HepG2 (cell line): ENCODE data around the gene PCNX1. TPM values are rescaled to one million over a fixed set of nuclear protein-coding genes. Genes with fewer than 3 reads are reported as not detected.

Experiments
- ATAC-seq: fragments of 200-7000 bp; cut with Tn5 transposase; 3 replicates; pipeline ENCODE4 v1.9.1; 2020; ENCODE audit warnings: mild to moderate bottlenecking, moderate library complexity
- BruUV-seq: library from RNA; stranded (reverse); fragments of 400-500 nt; replicated peaks from 2 replicates; lab custom pipeline; 2021; lab: Mats Ljungman, UMichigan
- CTCF ChIA-PET: fragments of 300-600 bp; formaldehyde crosslinking; extraction: SDS; loops from one replicate; lab custom pipeline; 2021; ENCODE audit warnings: low total read pairs, inconsistent platforms, low intra/inter-chr PET ratio; lab: Yijun Ruan, JAX
- POLR2A ChIA-PET: fragments of 350-600 bp; sonication (Branson Sonifier 250); formaldehyde crosslinking; loops from one replicate; lab custom pipeline; 2020; ENCODE audit warnings: antibody characterized with exemption, inconsistent platforms; lab: Yijun Ruan, JAX
- DNase-seq: peaks from one replicate; pipeline ENCODE4 v3.0.0-alpha.2; 2015; ENCODE audit warnings: low spot score
- FAIRE-seq: peaks from 3 replicates; lab custom pipeline; 2011; peaks lifted over from hg19 to GRCh38; lab: Jason Lieb, UNC
- H2AFZ ChIP-seq: one replicate; pipeline ENCODE4 v1.6.1; 2011; ENCODE audit warnings: low read length, inconsistent platforms
- H3K27ac ChIP-seq: fragments of 300-600 bp; 3 replicates; pipeline ENCODE4 v1.8.0; 2011; ENCODE audit warnings: mixed run types, mild to moderate bottlenecking, mixed read lengths, low read length, inconsistent platforms; ENCODE audit not compliant: insufficient read depth; ENCODE audit errors: extremely low read length
- H3K27me3 ChIP-seq, 2 experiments: fragments of 200-600 bp in 1 of 2; 2 replicates in 1 of 2; 3 replicates in 1 of 2; pipeline versions ENCODE4 v1.6.0 to v1.8.0; 2011; ENCODE audit warnings: low read length in 2 of 2, mild to moderate bottlenecking in 2 of 2, moderate library complexity in 2 of 2, inconsistent platforms in 1 of 2; ENCODE audit not compliant: insufficient read depth in 2 of 2, control insufficient read depth in 1 of 2
- H3K36me3 ChIP-seq, 2 experiments: fragments of 200-600 bp in 1 of 2; replicated peaks in 1 of 2; 2 replicates in 1 of 2; 3 replicates in 1 of 2; pipeline versions ENCODE4 v1.5.1 to v1.8.0; 2011; ENCODE audit warnings: low read length in 2 of 2, inconsistent platforms in 1 of 2; ENCODE audit not compliant: insufficient read depth in 2 of 2, control insufficient read depth in 1 of 2
- H3K4me1 ChIP-seq: 2 replicates; pipeline ENCODE4 v1.5.1; 2012; ENCODE audit warnings: low read length, inconsistent platforms; ENCODE audit not compliant: insufficient read depth
- H3K4me2 ChIP-seq: 2 replicates; pipeline ENCODE4 v1.6.0; 2011; ENCODE audit warnings: low read depth, low read length, inconsistent platforms
- H3K4me3 ChIP-seq, 3 experiments: fragments of 200-600 bp in 1 of 3; sonication (generic), shearing (Covaris generic) in 1 of 3; replicated peaks in 1 of 3; 2 replicates each; pipeline ENCODE4 v1.5.1; 2011 to 2016; ENCODE audit warnings: low read length in 3 of 3, inconsistent platforms in 2 of 3, low read depth in 2 of 3, mild to moderate bottlenecking in 2 of 3, control low read depth in 1 of 3, mixed read lengths in 1 of 3; ENCODE audit not compliant: insufficient read depth in 1 of 3
- H3K79me2 ChIP-seq: one replicate; pipeline ENCODE4 v1.6.1; 2011; ENCODE audit warnings: low read length, inconsistent platforms; ENCODE audit not compliant: insufficient read depth
- H3K9ac ChIP-seq: 2 replicates; pipeline ENCODE4 v1.6.0; 2011; ENCODE audit warnings: mild to moderate bottlenecking, low read depth, low read length, inconsistent platforms; ENCODE audit not compliant: insufficient read depth
- H3K9me3 ChIP-seq: 2 replicates; pipeline ENCODE4 v1.5.1; 2012; ENCODE audit warnings: mild to moderate bottlenecking, low read length
- H4K20me1 ChIP-seq: 2 replicates; pipeline ENCODE4 v1.6.0; 2011; ENCODE audit warnings: inconsistent platforms, mild to moderate bottlenecking, low read length, moderate library complexity; ENCODE audit not compliant: insufficient read depth
- MTA1 ChIP-seq: sonication (generic); formaldehyde crosslinking; IDR thresholded peaks from 2 replicates; pipeline ENCODE4 v1.4.0; 2020; ENCODE audit warnings: missing genetic modification reagents, mild to moderate bottlenecking, borderline replicate concordance
- ZNF225 ChIP-seq: sonication (generic); formaldehyde crosslinking; IDR thresholded peaks from 2 replicates; pipeline ENCODE4 v1.4.0; 2020; ENCODE audit warnings: mild to moderate bottlenecking, missing genetic modification reagents
- ZNF629 ChIP-seq: sonication (generic); formaldehyde crosslinking; conservative IDR thresholded peaks from 2 replicates; pipeline ENCODE4 v1.5.0; 2020; ENCODE audit warnings: missing genetic modification reagents
- WGBS: methylation state at CpG from one replicate; pipeline ENCODE4 v1.1.6; 2017; ENCODE audit warnings: low lambda C conversion rate; 5-methylcytosine and 5-hydroxymethylcytosine counted together
- in situ Hi-C: cut with HindIII; loops from 2 replicates; pipeline ENCODE4 v1.10.0; 2017; ENCODE audit warnings: low pct_unique_long_range_greater_than_20kb; ENCODE audit not compliant: extremely low pct_ligation_motif_present
- intact Hi-C: fragments of 100-400 bp; cut with micrococcal nuclease; formaldehyde crosslinking; loops from one replicate; pipeline ENCODE4 v1.10.0; 2022; ENCODE audit not compliant: unreplicated experiment
- polyA plus RNA-seq, 8 experiments: library from polyadenylated mRNA; depleted of rRNA in 3 of 8; stranded (reverse) in 7 of 8; unstranded in 1 of 8; fragments of >200 nt; fragmentation: Illumina TruSeq in 4 of 8; extraction: Trizol in 4 of 8; gene quantifications; 2 replicates each; pipeline versions ENCODE4 v1.2.1 to v1.2.3, GENCODE V29; 2011 to 2016; ENCODE audit warnings: low read depth in 4 of 8, missing spikeins in 1 of 8, mixed read lengths in 1 of 8; ENCODE audit not compliant: insufficient read depth in 1 of 8
- total RNA-seq, 5 experiments: library from RNA; depleted of rRNA; stranded (reverse); fragments of >200 nt; fragmentation: Illumina TruSeq; extraction: Trizol; gene quantifications; 2 replicates each; pipeline ENCODE4 v1.2.3, GENCODE V29; 2016; ENCODE audit warnings: low read depth in 1 of 5
- TF ChIP-seq, protein P1 (sequence below): sonication (generic); formaldehyde crosslinking; IDR thresholded peaks from 2 replicates; pipeline ENCODE4 v1.4.0; 2020; ENCODE audit warnings: missing genetic modification reagents
- TF ChIP-seq, protein P2 (sequence below): sonication (generic); formaldehyde crosslinking; IDR thresholded peaks from 2 replicates; pipeline ENCODE4 v1.5.0; 2020; ENCODE audit warnings: mild to moderate bottlenecking, missing genetic modification reagents
- TF ChIP-seq, protein P3 (sequence below), 2 experiments: fragments of 450-650 bp in 1 of 2; sonication (generic) in 1 of 2; formaldehyde crosslinking in 1 of 2; IDR thresholded peaks; 2 replicates each; pipeline versions ENCODE4 v1.6.1 to v1.8.0; 2016 to 2022; ENCODE audit warnings: antibody characterized with exemption in 1 of 2, mild to moderate bottlenecking in 1 of 2, missing genetic modification reagents in 1 of 2
- TF ChIP-seq, protein P4 (sequence below): IDR thresholded peaks from 2 replicates; pipeline ENCODE4 v1.6.1; 2016; ENCODE audit warnings: mild to moderate bottlenecking, missing biosample characterization, missing genetic modification reagents

PCNX1 gene
- total and polyA plus RNA-seq, 2 of the 13 experiments (the other 11 are each of a cell fraction or from before 2014, with no cell fraction given), result 24.9 to 30.3 TPM

DNA sequence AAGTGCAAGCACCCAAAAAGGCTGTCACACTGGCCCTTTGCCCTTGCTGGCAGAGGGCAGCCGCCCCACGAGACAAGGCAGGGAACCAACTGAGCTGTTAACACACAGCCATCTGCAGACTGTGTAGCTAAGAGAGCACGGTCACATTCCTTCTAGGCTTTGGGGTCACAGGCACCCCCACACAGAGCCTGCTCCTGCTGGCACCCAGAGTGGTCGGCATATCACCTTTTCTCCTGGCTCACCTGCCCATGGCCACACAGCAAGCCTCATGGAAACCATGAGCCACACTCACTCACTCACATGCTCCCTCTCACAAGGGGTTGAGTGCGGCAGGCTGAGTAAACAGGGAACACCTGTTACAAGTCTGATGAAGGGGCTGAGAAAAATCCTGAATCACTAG is 214.5 kb downstream of the PCNX1 start:
- Histone ChIP-seq H3K4me2 (no peak overlapping the region), H2AFZ (no peak overlapping the region), H3K27ac (no peak overlapping the region), H3K27me3 (no peaks in the 10 kb centered on the region), H3K36me3 (no peaks in the 10 kb centered on the region), H3K9ac (no peak overlapping the region), H3K4me3 (no peak overlapping the region), H3K79me2 (no peaks in the 10 kb centered on the region), H3K4me1 (peaks cover 31% of the 10 kb centered on the region), H4K20me1 (no peaks in the 10 kb centered on the region), H3K9me3 (no peaks in the 10 kb centered on the region)
- intact Hi-C loops, result no loop called here
- in situ Hi-C loops, result no loop called here
- WGBS, result 78% methylated on average over 3 of the region's 5 CpGs
- FAIRE-seq (no peak), ATAC-seq (no peak), DNase-seq (no peak)
- CTCF ChIA-PET, result no interaction called here
- BruUV-seq, result no TSS peak
- POLR2A ChIA-PET, result no interaction called here
- TF ChIP-seq, protein P1, sequence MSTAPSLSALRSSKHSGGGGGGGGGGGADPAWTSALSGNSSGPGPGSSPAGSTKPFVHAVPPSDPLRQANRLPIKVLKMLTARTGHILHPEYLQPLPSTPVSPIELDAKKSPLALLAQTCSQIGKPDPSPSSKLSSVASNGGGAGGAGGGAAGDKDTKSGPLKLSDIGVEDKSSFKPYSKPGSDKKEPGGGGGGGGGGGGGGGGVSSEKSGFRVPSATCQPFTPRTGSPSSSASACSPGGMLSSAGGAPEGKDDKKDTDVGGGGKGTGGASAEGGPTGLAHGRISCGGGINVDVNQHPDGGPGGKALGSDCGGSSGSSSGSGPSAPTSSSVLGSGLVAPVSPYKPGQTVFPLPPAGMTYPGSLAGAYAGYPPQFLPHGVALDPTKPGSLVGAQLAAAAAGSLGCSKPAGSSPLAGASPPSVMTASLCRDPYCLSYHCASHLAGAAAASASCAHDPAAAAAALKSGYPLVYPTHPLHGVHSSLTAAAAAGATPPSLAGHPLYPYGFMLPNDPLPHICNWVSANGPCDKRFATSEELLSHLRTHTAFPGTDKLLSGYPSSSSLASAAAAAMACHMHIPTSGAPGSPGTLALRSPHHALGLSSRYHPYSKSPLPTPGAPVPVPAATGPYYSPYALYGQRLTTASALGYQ (CRISPR knock-in tag), result no peak
- TF ChIP-seq, protein P2, sequence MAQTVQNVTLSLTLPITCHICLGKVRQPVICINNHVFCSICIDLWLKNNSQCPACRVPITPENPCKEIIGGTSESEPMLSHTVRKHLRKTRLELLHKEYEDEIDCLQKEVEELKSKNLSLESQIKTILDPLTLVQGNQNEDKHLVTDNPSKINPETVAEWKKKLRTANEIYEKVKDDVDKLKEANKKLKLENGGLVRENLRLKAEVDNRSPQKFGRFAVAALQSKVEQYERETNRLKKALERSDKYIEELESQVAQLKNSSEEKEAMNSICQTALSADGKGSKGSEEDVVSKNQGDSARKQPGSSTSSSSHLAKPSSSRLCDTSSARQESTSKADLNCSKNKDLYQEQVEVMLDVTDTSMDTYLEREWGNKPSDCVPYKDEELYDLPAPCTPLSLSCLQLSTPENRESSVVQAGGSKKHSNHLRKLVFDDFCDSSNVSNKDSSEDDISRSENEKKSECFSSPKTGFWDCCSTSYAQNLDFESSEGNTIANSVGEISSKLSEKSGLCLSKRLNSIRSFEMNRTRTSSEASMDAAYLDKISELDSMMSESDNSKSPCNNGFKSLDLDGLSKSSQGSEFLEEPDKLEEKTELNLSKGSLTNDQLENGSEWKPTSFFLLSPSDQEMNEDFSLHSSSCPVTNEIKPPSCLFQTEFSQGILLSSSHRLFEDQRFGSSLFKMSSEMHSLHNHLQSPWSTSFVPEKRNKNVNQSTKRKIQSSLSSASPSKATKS (CRISPR knock-in tag), result no peak
- no peak for TF ChIP-seq ZNF225 (CRISPR knock-in tag)
- TF ChIP-seq ZNF629 (CRISPR knock-in tag), result no peak
- TF ChIP-seq, protein P3, sequence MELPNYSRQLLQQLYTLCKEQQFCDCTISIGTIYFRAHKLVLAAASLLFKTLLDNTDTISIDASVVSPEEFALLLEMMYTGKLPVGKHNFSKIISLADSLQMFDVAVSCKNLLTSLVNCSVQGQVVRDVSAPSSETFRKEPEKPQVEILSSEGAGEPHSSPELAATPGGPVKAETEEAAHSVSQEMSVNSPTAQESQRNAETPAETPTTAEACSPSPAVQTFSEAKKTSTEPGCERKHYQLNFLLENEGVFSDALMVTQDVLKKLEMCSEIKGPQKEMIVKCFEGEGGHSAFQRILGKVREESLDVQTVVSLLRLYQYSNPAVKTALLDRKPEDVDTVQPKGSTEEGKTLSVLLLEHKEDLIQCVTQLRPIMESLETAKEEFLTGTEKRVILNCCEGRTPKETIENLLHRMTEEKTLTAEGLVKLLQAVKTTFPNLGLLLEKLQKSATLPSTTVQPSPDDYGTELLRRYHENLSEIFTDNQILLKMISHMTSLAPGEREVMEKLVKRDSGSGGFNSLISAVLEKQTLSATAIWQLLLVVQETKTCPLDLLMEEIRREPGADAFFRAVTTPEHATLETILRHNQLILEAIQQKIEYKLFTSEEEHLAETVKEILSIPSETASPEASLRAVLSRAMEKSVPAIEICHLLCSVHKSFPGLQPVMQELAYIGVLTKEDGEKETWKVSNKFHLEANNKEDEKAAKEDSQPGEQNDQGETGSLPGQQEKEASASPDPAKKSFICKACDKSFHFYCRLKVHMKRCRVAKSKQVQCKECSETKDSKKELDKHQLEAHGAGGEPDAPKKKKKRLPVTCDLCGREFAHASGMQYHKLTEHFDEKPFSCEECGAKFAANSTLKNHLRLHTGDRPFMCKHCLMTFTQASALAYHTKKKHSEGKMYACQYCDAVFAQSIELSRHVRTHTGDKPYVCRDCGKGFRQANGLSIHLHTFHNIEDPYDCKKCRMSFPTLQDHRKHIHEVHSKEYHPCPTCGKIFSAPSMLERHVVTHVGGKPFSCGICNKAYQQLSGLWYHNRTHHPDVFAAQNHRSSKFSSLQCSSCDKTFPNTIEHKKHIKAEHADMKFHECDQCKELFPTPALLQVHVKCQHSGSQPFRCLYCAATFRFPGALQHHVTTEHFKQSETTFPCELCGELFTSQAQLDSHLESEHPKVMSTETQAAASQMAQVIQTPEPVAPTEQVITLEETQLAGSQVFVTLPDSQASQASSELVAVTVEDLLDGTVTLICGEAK (IDR thresholded peaks at IDR 0.05), result no peak
- TF ChIP-seq, protein P3 (CRISPR knock-in tag; IDR thresholded peaks at IDR 0.05), result no peak
- TF ChIP-seq, protein P4, sequence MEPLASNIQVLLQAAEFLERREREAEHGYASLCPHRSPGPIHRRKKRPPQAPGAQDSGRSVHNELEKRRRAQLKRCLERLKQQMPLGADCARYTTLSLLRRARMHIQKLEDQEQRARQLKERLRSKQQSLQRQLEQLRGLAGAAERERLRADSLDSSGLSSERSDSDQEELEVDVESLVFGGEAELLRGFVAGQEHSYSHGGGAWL (CRISPR knock-in tag), result no peak
- TF ChIP-seq MTA1 (CRISPR knock-in tag), result no peak
